ENCODE measurements around the gene GALNT10.

Gene GALNT10

GRCh38 chr5:154412316-154412715, 221.8 kb downstream of the GALNT10 start:
- DNase-seq, result no peak

GRCh38 chr5:154412925-154413324, 222.4 kb downstream of the GALNT10 start:
- no peak for DNase-seq

DNA sequence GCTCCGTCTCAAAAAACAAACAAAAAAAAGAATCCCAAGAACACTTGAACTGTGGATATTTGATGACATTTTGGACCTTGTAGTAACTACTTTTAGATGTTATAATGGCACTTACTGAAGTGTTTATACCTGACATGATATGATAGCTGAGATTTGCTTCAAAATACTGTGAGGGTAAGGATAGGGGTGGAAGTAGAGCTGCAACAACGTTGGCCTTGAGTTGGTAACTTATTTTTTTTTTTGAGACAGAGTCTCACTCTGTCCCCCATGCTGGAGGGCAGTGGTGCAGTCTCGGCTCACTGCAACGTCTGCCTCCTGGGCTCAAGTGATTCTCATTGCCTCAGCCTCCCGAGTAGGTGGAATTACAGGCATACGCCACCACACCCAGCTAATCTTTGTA, 224.6 kb downstream of the GALNT10 start:
- no peak for DNase-seq

GRCh38 chr5:154418344-154418820, 227.8 kb downstream of the GALNT10 start:
- no peak for DNase-seq

- no peak for DNase-seq
Observed at GRCh38 chr5:154419236-154419635, 228.7 kb downstream of the GALNT10 start.

- DNase-seq, result peak; percentile 10
Observed at GRCh38 chr5:154421868-154422267, 231.3 kb downstream of the GALNT10 start.

DNA sequence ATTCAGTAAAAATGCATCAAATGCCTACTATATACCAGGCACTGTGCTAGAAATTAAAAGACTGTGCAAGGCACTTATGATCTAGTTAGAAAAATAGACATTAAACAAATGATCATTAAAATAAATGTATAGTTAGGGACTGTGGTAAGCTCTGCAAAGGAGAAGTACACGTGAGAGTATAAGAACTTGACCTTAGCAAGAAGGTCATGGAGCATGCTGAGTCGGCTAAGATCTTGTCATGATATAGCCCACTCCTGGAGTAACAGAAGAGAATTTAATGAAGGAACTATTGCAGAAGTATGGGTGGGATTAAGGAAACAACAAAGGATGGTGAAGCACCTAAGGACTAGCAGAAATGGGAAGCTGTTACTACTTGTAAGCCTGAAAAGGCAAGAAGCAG, 231.8 kb downstream of the GALNT10 start:
- DNase-seq, result no peak

- no peak for DNase-seq
Observed at GRCh38 chr5:154428208-154428607, 237.7 kb downstream of the GALNT10 start.

DNA sequence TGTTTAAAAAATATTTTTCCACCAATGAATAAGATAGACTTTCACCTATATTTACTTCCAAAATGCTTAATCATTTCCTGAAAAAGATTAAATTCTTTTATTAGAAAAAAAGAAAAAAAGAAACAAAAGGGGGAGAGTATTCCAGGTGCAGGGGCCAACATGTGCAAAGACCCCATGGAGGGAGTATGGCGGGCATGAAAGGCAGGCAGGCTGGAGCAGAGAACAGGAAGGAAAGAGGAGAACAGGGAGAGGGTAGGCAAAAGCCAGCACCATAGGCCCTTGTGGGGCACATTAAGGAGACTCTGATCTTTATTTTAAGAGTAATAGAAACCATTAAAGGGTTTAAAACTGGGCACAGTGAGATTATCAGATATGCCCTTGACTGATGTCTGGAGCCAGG, 238.8 kb downstream of the GALNT10 start:
- no peak for DNase-seq

DNA sequence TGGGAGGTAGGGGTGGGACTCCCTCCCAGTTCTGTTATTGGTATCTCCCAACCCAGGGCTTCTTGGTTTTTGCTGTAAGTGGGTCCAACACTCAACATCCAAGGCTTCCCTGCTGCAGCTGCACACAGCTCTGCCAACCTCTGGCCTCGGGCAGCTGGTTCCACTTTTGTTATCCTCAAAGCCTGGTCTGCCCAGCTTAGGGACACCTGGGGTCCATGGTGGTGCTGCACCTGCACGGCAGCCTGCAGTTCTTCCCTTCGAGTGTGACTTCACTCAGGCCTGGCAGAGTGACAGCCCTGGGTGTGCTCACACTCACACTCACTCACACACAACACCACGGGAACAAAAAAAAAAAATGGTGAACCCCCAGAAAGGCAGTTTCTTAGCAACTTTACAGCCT, 239.9 kb downstream of the GALNT10 start:
- DNase-seq, result no peak

GRCh38 chr5:154430961-154431630, 240.6 kb downstream of the GALNT10 start:
- no peak for DNase-seq

DNA sequence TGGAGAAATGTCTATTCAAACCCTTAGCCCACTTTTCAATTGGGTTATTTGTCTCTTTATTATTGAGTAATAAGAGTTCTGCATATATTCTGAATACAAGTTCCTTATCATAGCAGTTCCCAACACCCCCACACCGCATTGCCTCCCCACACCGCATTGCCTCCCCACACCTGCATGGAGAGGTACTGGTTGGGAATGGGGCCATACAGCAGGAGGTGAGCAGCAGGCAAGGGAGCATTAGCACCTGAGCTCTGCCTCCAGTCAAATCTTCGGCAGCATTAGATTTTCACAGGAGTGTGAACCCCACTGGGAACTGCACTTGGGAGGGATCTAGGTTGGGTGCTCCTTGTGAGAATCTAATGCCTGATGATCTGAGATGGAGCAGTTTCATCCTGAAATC, 244.7 kb downstream of the GALNT10 start:
- DNase-seq, result no peak

DNA sequence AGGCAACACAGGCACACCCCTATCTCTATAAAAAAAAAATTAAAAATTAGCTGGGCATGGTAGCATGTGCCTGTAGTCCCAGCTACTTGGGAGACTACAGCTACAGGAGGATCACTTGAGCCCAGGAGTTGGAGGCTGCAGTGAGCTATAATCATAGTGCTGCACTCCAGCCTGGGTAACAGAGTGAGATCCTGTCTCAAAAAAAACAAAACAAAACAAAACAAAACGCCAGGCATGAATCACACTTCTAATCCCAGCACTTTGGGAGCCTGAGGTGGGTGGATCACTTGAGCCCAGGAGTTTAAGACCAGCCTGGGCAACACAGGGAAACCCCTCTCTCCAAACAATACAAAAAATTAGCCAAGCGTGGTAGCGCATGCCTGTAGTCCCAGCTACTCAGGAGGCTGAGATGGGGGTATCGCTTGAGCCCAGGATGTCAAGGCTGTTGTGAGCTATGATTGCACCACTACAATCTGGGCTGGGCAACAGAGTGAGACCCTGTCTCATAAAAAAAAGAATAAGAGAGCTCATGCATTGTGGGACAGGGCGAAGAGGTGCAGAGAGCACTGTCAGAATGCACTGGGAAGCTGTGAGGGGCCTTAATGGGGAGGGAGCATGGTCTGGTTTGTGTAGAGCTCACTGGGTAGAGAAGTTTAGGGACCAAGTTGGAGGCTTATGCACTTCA, 246.9 kb downstream of the GALNT10 start:
- no peak for DNase-seq

- no peak for DNase-seq
Observed at GRCh38 chr5:154440540-154440939, 250.0 kb downstream of the GALNT10 start.

- DNase-seq, result no peak
Observed at GRCh38 chr5:154442801-154443200, 252.3 kb downstream of the GALNT10 start.

DNA sequence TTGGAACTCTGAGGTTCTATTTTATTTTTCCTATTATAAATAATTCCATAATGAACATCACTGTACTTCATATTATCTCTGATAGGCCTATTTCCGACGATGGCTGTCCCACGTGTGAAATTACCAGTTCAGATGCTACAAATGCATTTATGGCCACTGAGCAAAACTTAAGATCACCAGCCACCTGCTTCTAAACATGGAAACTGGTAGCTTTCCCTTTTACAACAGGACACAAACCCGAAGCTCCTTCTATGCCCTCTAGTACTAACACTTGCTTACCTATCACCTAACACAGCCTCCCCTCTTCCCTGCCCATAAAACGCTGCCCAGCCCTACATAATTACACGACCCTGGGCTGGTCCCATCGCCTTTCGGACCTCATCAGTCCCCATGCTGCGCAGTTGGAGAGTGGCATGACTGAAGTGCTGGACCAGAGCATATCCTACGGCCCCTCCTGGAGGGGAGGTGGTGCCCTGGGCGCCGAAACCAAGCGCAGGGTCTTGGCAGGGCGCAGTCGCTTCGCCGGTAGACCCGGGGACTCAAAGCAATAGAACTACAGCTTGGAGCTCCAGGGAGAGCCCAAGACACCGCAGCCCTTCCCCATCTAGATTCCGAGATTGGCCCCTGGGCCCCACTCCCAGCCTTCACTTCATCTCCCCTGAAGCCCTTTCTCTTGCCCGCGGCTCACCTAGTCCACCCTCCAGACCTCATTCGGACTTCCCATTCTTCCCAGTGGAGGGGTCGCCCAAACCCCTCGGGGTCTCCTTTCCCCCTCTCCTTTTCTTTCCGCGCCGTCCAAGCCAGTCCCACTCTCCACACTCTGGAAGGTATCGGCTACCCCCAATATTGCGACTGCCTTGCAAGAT, 254.3 kb downstream of the GALNT10 start:
- no peak for DNase-seq

DNA sequence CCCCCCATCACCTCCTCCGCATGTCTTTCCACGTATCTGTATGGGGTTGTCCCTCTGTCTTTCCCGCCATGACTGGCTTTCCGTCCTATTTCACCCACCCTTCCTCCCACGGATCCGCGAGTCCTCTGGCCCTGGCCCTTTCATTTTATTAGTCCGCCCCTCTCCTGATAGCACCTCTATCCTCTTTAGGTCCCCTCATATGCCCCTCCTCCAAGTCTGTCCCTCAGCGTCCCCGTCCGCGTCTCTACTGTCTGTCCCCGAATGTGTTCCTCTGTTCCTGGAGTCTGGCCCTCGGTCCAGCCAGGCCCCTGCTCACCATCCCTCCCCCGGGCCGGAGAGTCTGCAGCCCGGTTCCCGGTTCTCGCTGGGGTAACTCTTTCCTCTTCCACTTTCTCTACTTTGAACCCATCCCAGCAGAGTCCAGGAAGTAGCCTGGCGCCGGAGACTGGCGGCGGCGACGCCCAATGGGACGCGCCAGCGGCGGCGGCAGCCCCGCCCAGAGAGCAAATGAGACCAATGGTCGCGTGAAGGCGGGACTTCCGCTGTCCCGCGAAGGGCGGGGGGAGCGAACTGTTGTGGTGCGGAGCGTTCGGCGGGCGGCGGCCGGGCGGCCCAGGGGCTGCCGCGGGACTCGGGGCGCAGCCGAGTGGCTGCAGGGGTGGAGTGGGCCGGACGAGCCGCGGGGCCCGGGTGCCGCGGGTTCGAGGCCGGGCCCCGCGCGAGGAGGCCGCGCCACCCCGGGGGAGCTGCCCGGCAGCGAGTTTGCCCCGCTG, 255.1 kb downstream of the GALNT10 start, which contains the start of gene SAP30L:
TSS of gene SAP30L (plus strand) at position 576 of the 773 bp plus-strand sequence. CDS start 608 bp downstream, outside the sequence.
- DNase-seq, result peak; percentile 92

DNA sequence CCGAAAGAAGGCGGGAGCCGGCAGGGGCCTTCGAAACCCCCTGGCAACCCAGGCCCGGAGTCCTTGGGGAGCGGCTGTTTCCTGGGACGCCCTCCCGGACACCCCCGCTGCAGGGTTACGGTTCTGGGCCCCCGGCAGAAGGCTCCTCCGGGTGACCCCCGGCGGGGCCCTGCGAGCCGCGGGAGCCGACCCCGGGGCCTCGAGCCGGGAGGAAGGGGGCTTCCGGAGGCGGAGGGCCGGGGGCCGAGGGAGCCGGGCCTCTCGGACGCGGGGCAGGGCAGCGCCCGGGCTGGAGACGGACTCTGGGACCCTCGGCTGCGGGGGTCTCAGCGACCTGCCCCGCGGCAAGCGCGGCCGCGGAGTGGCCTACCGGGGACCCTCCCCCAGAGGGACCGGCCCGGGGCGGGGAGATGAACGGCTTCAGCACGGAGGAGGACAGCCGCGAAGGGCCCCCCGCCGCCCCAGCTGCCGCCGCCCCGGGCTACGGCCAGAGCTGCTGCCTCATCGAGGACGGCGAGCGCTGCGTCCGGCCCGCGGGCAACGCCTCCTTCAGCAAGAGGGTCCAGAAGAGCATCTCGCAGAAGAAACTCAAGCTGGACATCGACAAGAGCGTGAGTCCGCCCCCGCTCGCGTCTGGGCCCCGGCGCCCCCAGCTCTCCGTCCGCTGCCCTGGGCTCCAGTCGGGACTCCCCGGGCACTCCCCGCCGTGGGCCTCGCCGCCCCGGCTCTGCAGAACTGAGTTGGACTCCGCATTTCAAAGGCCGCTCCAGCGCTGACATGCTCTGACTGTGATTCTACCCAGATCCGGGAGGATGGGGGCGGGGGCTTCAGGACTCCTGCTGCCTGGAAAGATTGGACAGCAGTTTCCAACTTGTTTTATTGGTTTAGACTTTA, 255.9 kb downstream of the GALNT10 start:
- no peak for DNase-seq

DNA sequence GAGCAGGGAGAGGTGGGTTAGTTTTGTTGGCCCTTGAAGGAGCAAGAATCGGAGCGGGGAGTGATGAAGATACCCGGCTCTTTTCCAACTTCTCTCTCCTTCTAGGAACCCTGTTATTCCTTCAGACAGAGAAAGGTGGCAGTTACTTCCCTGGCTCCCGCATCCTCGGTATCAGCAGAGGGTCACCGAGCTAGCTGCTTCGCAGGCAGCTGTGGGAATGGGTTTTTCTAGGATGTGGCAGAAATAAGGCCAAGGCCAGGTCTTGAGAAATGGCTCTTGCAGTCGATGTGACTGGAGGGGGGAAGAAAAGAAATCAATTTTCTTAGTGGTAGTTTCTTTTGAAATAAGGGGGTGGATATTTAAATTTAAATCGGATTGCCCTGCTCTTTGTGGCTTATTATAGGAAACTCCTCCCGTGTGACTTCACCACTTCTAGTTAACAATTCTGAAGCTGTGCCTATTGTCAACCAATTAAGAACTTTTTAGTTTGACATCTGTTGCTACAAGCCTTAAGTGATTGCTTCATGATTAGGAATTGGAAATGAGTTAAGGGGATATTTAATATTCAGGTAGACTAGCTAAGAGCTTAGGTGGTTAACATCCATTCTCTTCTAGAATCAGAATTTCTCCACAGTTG, 256.7 kb downstream of the GALNT10 start:
- no peak for DNase-seq

GRCh38 chr5:154449786-154450185, 259.3 kb downstream of the GALNT10 start:
- no peak for DNase-seq

GRCh38 chr5:154451957-154452356, 261.4 kb downstream of the GALNT10 start:
- DNase-seq, result no peak

Measured in MV-4-11 (cell line).